Activated T-helper 17 cell treated with anti-CD3 and anti-CD28 coated beads, Interleukin-2, amount 50 U/mL, for 72 hours (primary cell): ENCODE measurements around the gene LIPM. TPM values are rescaled to one million over a fixed set of nuclear protein-coding genes. Genes with fewer than 3 reads are reported as not detected.

Experiments
- ATAC-seq: fragments of 150-1000 bp; cut with Tn5 transposase; replicated peaks from 2 replicates; pipeline ENCODE4 v1.10.0; 2021; ENCODE audit warnings: mild to moderate bottlenecking, moderate library complexity
- H3K27ac Mint-ChIP-seq: one replicate; pipeline ENCODE4 v1.8.0; 2022; ENCODE audit warnings: mixed read lengths
- H3K27me3 Mint-ChIP-seq: one replicate; pipeline ENCODE4 v1.8.0; 2022; ENCODE audit warnings: mixed read lengths
- H3K36me3 Mint-ChIP-seq: one replicate; pipeline ENCODE4 v1.8.0; 2022; ENCODE audit warnings: low read depth, mild to moderate bottlenecking, mixed read lengths
- H3K4me1 Mint-ChIP-seq: one replicate; pipeline ENCODE4 v1.8.0; 2022; ENCODE audit warnings: mixed read lengths
- H3K4me3 Mint-ChIP-seq: one replicate; pipeline ENCODE4 v1.8.0; 2022; ENCODE audit warnings: mild to moderate bottlenecking, mixed read lengths
- H3K9me3 Mint-ChIP-seq: one replicate; pipeline ENCODE4 v1.8.0; 2022; ENCODE audit warnings: mixed read lengths
- total RNA-seq, 2 donors: library from RNA; stranded (reverse); gene quantifications; one replicate each; pipeline ENCODE4 v1.2.3, GENCODE V29; 2022

The LIPM gene, protein sequence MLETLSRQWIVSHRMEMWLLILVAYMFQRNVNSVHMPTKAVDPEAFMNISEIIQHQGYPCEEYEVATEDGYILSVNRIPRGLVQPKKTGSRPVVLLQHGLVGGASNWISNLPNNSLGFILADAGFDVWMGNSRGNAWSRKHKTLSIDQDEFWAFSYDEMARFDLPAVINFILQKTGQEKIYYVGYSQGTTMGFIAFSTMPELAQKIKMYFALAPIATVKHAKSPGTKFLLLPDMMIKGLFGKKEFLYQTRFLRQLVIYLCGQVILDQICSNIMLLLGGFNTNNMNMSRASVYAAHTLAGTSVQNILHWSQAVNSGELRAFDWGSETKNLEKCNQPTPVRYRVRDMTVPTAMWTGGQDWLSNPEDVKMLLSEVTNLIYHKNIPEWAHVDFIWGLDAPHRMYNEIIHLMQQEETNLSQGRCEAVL
- total RNA-seq, result not detected

DNA sequence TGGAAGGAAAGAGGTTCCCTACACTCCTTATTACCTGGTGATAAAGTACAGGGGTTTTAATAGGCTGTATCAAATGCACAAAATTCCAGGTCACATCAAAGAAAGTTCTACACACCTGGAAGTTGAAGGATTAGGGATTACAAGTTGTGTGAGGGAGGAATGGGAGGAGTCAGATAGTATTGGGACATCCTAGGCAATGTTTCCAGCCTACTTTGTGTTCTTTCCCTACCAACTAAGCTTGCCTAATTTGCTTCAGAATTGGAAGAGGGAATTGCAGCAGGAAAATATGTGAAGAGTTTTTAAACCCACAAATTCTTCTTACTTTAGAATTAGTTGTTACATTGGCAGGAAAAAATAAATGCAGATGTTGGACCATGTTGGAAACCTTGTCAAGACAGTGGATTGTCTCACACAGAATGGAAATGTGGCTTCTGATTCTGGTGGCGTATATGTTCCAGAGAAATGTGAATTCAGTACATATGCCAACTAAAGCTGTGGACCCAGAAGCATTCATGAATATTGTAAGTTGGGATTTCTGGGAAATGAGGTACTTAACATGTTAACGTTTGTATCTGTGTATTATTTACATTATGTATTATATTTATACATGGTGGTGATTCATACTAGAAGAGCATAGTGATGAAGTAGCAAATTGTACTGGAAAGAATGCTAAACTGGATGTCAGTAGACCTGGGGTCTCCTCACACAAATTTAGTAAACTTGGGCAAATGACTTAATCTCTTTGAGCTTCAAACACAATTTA is at the start of gene LIPM:
Gene LIPM (plus strand): TSS at position 208 of the 763 bp plus-strand sequence. CDS start 167 bp downstream, at position 375.
- H3K36me3 Mint-ChIP-seq, result no peaks in the 10 kb centered on the region

DNA sequence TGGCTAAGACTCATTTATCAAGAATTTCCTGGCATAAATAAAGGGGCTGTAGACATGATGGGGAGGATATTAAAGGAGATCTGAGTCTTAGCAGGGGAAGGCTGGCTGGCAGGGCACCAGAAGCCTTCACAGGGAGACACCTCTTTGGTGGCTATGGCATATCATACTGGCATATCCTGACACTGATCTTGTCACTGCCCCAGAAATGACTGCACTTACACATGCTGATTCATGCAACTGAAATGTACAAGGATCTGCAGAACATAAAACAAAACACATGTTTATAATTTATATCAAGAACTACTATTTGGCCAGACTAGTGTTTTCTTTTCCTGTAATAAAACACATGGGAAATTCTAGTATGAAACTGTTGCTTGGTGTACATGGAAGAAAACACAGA is 48.2 kb upstream of the LIPM start:
- peaks cover 6% of the 10 kb centered on the region for H3K4me1 Mint-ChIP-seq
- no peaks in the 10 kb centered on the region for H3K36me3 Mint-ChIP-seq
- H3K27ac Mint-ChIP-seq, result no peak overlapping the region
- H3K9me3 Mint-ChIP-seq, result peaks cover 3% of the 10 kb centered on the region
- no peak overlapping the region for H3K4me3 Mint-ChIP-seq
- no peak for ATAC-seq
- H3K27me3 Mint-ChIP-seq, result peaks cover 4% of the 10 kb centered on the region

More for the DNA sequence above, at the start of gene LIPM:
- H3K4me1 Mint-ChIP-seq, result peaks cover 8% of the 10 kb centered on the region
- no peak within 1 kb of the TSS for H3K27ac Mint-ChIP-seq
- H3K9me3 Mint-ChIP-seq, result no peaks in the 10 kb centered on the region
- no peak within 1 kb of the TSS for H3K4me3 Mint-ChIP-seq
- no peaks in the 10 kb centered on the region for H3K27me3 Mint-ChIP-seq
- no peak for ATAC-seq

DNA sequence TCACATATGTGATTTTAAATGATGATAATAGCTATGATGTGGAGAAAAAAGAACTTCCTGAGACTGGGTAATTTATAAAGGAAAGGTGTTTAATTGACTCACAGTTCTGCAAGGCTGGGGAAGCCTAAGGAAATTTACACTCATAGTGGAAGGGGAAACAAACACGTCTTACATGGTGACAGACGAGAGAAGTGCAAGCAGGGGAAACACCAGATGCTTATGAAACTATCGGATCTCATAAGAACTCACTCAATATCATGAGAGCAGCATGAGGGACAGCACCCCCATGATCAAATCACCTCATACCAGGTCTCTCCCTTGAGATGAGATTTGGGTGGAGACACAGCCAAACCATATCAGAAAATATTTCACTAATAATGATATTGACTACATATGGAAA is 46.8 kb upstream of the LIPM start:
- H3K9me3 Mint-ChIP-seq, result peaks cover 3% of the 10 kb centered on the region

DNA sequence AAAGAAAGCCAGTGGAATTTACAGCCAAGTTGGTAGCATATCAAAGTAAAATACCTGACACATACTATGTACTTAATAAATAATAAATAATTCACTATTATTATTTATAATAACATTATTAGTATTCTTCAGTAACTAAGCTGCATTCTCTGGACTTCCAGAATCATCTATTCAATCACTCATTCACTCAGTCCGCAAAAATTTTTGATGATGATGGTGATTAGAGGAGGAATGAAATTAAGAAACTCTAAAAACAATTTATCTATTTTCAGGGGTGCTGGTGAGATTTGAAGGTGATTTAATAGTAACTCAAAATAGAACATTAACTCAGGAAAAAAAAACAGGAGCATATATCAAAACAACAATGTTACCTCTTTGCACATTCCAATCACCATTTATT is 45.9 kb upstream of the LIPM start:
- Mint-ChIP-seq H3K27ac (no peak overlapping the region), H3K4me1 (peaks cover 6% of the 10 kb centered on the region), H3K27me3 (peaks cover 4% of the 10 kb centered on the region), H3K4me3 (no peak overlapping the region), H3K36me3 (no peaks in the 10 kb centered on the region), H3K9me3 (peaks cover 3% of the 10 kb centered on the region)
- ATAC-seq, result no peak

More for the DNA sequence above, 46.8 kb upstream of the LIPM start:
- Mint-ChIP-seq H3K27me3 (peaks cover 4% of the 10 kb centered on the region), H3K36me3 (no peaks in the 10 kb centered on the region), H3K4me3 (no peak overlapping the region), H3K27ac (no peak overlapping the region), H3K4me1 (peaks cover 6% of the 10 kb centered on the region)
- peak; percentile 99 for ATAC-seq

DNA sequence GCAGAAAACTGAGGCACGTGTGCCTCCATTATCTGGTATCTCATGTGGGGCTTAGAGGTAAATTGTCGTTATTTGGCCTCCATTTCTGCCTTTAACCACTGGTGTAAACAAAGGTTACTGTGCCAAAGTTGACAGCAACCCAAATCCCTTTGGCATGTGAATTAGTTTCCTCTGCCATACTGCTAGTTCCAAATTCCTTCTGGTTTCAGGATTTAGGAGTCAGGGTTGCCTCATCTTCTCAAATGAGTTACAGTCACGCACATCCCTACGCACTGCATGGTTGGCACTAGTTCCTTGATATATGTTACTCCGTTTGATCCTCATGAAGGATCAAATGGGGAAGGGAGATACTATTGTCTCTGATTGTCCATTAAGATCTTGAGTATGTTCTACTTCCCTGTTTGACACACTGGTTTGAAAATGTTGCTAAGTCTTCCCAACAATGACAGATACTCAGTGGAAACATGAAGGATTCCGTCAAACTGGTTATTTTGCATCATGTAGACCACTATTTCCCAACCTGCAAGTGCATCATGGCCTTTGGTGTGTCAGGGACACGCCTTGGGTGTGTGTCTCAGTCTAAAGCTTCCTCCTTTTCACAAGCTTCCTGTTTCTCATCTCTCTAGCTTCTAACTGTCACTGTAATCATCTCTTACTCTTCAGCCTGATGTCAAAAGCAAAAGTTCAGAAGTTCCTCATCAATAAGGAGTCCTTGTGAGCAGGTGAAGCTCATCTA is 43.0 kb upstream of the LIPM start, which contains the start of gene LIPN:
Gene LIPN (plus strand): TSS at position 655 of the 736 bp plus-strand sequence. CDS start 1,386 bp downstream, outside the sequence.
- H3K4me1 Mint-ChIP-seq, result peaks cover 6% of the 10 kb centered on the region
- peaks cover 3% of the 10 kb centered on the region for H3K9me3 Mint-ChIP-seq
- H3K27ac Mint-ChIP-seq, result no peak within 1 kb of the TSS
- ATAC-seq, result no peak
- peaks cover 4% of the 10 kb centered on the region for H3K27me3 Mint-ChIP-seq
- H3K36me3 Mint-ChIP-seq, result no peaks in the 10 kb centered on the region
- H3K4me3 Mint-ChIP-seq, result no peak within 1 kb of the TSS

DNA sequence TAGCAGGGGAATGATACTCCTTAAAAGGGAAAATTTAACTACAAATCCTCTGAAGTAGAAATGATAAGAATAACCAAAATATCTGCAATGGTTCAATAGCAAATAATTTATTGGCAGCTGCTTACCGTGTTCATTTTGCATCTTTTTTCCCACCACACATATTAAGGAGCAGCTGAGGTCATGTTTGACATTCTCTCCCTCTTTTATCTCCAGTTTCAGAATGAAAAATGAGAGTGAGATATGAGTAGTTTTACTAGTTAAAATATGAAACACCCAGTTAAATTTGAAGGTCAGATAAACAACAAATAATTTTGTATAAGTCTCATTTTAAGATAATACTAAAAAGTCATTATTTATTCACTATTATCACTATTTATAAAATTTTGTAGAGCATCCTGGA is 39.6 kb upstream of the LIPM start:
- no peak overlapping the region for H3K27ac Mint-ChIP-seq
- ATAC-seq, result no peak
- no peaks in the 10 kb centered on the region for H3K27me3 Mint-ChIP-seq
- no peaks in the 10 kb centered on the region for H3K4me1 Mint-ChIP-seq
- H3K36me3 Mint-ChIP-seq, result no peaks in the 10 kb centered on the region
- H3K4me3 Mint-ChIP-seq, result no peak overlapping the region
- peaks cover 3% of the 10 kb centered on the region for H3K9me3 Mint-ChIP-seq

DNA sequence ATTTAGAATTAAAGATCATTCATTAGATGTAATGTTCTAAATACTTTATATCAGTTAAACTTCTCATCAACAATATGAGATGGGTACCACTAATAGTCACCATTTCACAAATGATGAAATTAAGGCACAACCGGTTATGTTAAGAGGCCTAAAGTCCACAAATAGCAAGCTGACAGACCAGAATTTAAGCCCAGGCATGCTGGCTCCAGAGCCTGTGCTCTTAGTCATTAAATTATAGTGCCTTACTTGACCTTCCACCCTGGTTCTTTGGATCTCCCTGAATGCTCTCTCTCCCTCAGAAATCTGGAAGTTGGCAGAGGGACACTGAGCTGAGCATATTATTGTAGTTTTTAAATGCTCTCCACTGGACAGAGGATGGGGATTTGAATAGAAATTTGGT is 39.1 kb upstream of the LIPM start:
- Mint-ChIP-seq H3K9me3 (peaks cover 3% of the 10 kb centered on the region), H3K4me1 (no peaks in the 10 kb centered on the region), H3K4me3 (no peak overlapping the region), H3K27ac (no peak overlapping the region), H3K36me3 (no peaks in the 10 kb centered on the region), H3K27me3 (no peaks in the 10 kb centered on the region)
- no peak for ATAC-seq

DNA sequence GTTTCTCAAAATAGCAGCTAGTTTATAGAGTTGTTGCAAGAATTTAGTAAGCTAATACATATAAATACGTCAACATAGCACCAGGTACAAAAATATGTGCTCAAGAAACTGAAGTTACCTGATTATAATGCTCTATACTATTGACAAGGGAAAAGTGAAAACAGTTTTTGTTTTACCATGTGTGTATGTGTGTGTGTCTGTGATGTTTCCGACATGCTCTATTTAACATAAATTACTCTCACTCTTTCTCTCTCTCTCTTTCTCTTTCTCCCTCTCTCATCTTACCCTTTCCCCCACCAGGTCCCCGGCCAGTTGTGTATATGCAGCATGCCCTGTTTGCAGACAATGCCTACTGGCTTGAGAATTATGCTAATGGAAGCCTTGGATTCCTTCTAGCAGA is 38.4 kb upstream of the LIPM start:
- H3K4me1 Mint-ChIP-seq, result no peaks in the 10 kb centered on the region
- no peak overlapping the region for H3K4me3 Mint-ChIP-seq
- no peaks in the 10 kb centered on the region for H3K36me3 Mint-ChIP-seq
- H3K27me3 Mint-ChIP-seq, result no peaks in the 10 kb centered on the region
- H3K9me3 Mint-ChIP-seq, result peaks cover under 1% of the 10 kb centered on the region
- ATAC-seq, result no peak
- no peak overlapping the region for H3K27ac Mint-ChIP-seq

DNA sequence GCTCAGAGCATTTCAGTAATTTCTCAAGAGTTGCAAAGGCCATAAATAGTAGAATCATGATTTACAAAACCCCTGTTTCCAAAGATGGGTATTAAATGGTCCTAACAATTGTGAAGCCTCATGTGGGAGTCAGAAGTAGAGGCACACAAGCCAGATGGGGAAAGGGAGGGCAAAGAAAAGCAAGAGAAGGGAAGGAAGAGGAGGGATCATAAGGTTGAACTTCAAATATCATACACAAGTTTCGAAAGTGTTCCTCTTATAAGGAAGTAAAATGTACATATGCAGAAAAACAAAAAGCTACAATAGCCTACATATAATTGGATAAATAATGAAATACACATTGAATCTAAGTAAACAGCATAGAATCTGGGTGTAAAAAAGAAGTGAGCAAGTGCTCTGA is 36.7 kb upstream of the LIPM start:
- H3K4me3 Mint-ChIP-seq, result no peak overlapping the region
- H3K9me3 Mint-ChIP-seq, result no peaks in the 10 kb centered on the region
- ATAC-seq, result no peak
- H3K4me1 Mint-ChIP-seq, result no peaks in the 10 kb centered on the region
- H3K36me3 Mint-ChIP-seq, result no peaks in the 10 kb centered on the region
- no peaks in the 10 kb centered on the region for H3K27me3 Mint-ChIP-seq
- no peak overlapping the region for H3K27ac Mint-ChIP-seq

DNA sequence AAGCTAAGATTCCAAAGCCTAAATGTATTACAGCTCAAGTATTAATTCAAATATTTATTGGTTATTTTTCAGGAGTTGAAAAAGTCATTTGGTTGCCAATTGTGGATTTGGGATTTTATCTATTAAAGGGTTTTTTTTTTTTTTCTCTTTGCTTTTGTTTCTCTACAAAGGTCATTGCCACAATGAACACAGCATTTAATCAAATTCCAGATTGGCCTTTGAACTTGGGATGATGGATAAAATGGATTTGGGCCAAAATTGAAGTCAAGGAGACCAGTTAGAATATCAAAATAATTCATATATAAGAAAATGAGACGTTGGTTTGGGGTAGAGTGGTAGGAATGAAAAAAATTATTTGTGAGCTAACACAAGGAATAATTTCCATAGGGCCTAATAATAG is 33.1 kb upstream of the LIPM start:
- ATAC-seq, result no peak
- Mint-ChIP-seq H3K27ac (no peak overlapping the region), H3K9me3 (no peaks in the 10 kb centered on the region), H3K36me3 (no peaks in the 10 kb centered on the region), H3K27me3 (no peaks in the 10 kb centered on the region), H3K4me3 (no peak overlapping the region), H3K4me1 (no peaks in the 10 kb centered on the region)

DNA sequence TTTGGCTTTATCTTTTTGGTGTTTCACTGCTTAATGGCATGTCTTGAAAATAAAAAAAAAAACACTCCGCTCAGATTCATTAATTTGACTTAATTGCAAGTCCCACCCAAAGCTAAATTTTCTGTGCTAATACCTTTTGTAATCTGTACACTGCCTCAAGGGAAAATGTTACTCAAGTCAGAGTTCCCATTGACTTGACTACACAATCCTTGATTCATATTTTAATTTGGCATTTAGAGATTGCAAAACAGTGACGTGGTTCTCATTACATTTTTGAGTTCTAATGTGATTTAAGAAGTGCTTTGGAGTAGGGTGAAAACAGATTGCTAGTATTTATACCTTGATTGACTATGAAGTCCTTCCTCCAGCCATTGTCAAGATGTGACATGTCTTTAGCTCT is 21.3 kb upstream of the LIPM start:
- Mint-ChIP-seq H3K36me3 (no peaks in the 10 kb centered on the region), H3K9me3 (no peaks in the 10 kb centered on the region), H3K27me3 (peaks cover 11% of the 10 kb centered on the region), H3K27ac (no peak overlapping the region), H3K4me1 (no peaks in the 10 kb centered on the region), H3K4me3 (no peak overlapping the region)
- no peak for ATAC-seq

DNA sequence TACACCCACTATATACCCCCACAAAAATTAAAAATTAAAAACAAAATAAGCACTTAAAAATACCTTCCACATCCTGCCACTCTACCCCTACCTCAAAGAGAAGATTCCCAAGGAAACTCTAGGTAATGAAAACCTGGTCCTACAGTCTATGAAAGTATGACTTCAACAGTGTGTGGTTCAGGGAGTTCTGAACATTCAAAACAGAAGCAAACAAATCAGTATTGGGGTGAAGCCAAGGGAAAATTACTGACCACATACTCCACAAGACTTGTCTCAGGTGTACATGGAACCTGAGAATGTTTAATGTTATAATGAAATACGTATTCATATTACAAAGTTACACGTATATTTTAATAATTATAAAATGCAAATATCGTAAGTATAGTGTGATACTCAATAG is 20.3 kb upstream of the LIPM start:
- H3K4me1 Mint-ChIP-seq, result no peaks in the 10 kb centered on the region
- H3K36me3 Mint-ChIP-seq, result no peaks in the 10 kb centered on the region
- H3K9me3 Mint-ChIP-seq, result no peaks in the 10 kb centered on the region
- ATAC-seq, result no peak
- H3K27ac Mint-ChIP-seq, result no peak overlapping the region
- peaks cover 9% of the 10 kb centered on the region for H3K27me3 Mint-ChIP-seq
- no peak overlapping the region for H3K4me3 Mint-ChIP-seq

DNA sequence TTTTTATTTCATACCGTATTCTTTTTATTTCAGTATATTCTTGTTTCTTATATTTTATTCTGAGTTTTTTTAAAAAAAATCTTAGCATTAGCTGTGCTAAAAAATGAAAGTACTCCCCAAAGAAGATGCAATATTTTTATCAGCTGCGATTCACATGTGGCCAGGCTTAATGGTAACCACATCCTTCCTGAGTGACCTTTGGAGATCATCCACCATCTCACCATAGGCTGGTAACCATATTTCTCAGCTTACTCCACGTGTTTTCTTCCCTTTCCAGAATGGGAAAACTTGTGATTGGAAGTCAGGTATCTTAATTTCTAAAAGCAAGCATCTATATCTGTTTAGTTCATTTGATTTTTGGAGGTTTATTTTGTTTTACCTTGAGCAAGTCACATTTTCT is 18.8 kb upstream of the LIPM start:
- Mint-ChIP-seq H3K4me3 (no peak overlapping the region), H3K4me1 (no peaks in the 10 kb centered on the region), H3K27me3 (peaks cover 3% of the 10 kb centered on the region), H3K9me3 (no peaks in the 10 kb centered on the region), H3K36me3 (no peaks in the 10 kb centered on the region), H3K27ac (no peak overlapping the region)
- no peak for ATAC-seq

DNA sequence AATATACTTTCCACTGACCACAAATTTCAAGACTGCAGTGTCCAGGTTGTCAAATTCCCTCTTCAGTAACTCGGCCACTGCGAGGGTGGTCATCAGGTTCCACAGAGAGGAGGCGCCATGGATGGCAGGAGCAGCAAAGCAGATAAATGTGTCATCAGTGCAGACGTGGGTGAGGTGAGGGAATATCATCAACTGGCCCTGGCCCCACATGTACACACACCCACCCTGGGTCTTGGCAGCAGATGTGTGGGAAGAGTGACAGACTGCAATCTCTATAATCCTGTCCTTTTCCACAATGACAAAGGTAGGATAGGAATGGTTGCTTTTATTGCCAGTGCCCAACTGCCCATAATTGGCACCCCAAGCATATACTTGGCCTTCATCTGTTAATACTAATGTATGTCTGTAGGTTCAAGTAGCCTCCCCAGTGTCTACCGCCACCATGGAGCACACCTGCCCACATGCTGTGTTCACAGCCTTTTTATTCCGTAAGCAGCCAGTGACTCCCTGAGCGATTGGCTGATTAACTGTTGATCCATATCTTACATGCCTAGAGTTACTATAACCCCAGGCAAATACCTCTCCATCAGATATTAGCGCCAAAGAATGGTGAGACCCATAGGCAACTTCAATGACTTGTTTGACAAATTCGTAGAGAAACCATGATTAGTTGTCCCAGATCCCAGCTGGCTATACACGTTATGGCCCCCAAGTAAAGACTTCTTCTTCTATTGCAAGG is 16.3 kb upstream of the LIPM start:
- no peak for ATAC-seq
- Mint-ChIP-seq H3K27me3 (peaks cover 3% of the 10 kb centered on the region), H3K27ac (no peak overlapping the region), H3K4me3 (no peak overlapping the region), H3K36me3 (no peaks in the 10 kb centered on the region), H3K9me3 (no peaks in the 10 kb centered on the region), H3K4me1 (no peaks in the 10 kb centered on the region)
